Sigmoid colon (tissue), 4 donors: ENCODE measurements around the gene ERG.

Experiments
- POLR2AphosphoS5 ChIP-seq, 4 donors: sonication (generic); formaldehyde crosslinking; IDR thresholded peaks; one replicate each; pipeline ENCODE4 v1.6.1; 2017; ENCODE audit warnings: antibody characterized with exemption in 4 of 4
- TF ChIP-seq, protein P1 (sequence below), 4 experiments: fragments of 450-650 bp in 3 of 4; fragments of 200-600 bp in 1 of 4; IDR thresholded peaks; one replicate each; pipeline ENCODE4 v1.5.1; 2016 to 2019; ENCODE audit warnings: antibody characterized with exemption in 4 of 4, mild to moderate bottlenecking in 3 of 4, moderate library complexity in 2 of 4

DNA sequence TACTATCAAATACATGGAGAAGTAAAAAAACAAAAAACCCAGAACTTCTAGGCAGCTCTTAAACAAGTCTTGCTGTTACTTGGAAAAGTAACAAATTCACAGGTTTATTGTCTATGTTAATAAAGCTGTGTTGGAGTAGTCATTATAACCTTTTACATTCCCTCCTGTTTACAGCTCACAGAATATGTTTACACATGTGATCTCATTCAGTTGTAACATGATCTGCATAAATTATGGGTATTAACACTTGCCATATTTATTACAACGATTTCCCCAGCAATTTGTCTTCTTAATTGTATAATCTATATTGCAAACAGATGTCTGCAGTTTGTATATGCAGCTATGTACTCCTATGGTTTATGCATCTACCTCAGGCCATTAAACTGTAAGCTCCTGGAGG is 28.6 kb downstream of the ERG start:
- TF ChIP-seq POLR2AphosphoS5 (IDR thresholded peaks at IDR 0.05) = no peak
- TF ChIP-seq, protein P1, sequence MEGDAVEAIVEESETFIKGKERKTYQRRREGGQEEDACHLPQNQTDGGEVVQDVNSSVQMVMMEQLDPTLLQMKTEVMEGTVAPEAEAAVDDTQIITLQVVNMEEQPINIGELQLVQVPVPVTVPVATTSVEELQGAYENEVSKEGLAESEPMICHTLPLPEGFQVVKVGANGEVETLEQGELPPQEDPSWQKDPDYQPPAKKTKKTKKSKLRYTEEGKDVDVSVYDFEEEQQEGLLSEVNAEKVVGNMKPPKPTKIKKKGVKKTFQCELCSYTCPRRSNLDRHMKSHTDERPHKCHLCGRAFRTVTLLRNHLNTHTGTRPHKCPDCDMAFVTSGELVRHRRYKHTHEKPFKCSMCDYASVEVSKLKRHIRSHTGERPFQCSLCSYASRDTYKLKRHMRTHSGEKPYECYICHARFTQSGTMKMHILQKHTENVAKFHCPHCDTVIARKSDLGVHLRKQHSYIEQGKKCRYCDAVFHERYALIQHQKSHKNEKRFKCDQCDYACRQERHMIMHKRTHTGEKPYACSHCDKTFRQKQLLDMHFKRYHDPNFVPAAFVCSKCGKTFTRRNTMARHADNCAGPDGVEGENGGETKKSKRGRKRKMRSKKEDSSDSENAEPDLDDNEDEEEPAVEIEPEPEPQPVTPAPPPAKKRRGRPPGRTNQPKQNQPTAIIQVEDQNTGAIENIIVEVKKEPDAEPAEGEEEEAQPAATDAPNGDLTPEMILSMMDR (IDR thresholded peaks at IDR 0.05) = no peak
